HG02610 (cell line): ENCODE results near the gene HDAC4.

Source experiments
- ATAC-seq: cut with Tn5 transposase; IDR thresholded peaks from one replicate; pipeline ENCODE4 v1.9.1; 2021; ENCODE audit warnings: mild to moderate bottlenecking, moderate library complexity; ENCODE audit not compliant: unreplicated experiment

HDAC4 gene

DNA sequence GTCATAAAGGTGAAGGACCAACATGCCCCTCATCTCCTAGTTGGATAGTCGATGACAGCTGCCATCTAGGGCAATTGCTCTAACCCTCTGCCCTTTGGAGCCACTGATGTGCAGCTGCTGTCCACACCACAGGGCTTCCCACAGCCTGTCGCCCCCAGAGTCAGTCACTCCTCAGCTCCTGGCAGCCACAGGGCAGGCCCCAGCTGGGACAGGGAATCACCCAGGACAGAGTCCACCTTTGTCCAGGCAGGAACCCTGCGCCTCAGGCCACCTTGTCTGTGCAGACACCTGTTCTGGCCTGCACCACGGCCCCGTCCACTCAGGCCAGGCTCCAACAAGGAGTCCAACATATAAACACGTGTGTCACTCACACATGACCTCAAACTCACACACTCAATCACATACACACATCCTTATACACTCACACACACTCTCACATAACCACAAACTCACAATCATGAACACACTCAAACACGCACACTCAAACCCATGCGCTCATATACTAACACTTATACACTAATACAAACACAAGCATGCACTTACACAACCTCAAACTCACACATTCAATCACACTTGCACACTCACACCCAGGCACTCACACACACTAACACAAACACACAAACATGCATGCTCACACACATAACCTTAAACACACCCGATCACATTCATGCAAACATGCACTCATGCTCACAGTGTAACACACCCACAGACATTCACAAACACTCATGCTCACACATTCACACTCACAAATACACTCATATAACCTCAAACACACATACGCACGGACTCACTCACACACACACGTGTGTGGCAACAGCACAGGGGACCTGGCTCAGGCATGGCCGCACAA is 29.7 kb downstream of the HDAC4 start:
- ATAC-seq: no peak

DNA sequence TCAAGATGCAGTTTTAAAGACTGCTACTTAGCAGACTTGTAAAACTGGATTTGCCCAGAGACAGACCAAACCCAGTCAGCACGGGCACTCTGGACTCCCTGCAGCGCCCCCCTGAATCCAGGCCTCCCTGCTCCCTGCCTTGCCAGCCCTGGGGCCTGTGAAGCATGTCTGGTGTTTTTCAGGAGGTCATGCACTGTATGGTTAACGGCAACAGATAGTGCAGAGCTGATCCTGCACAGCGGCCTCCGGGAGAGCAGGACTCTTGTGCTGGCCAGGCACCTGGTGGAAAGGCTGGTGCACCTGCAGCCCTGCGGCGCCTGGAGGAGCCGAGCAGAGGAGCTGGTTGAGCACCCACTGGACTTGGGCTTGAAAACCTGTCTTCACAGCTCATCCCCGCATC is 30.4 kb downstream of the HDAC4 start:
- ATAC-seq: no peak

GRCh38 chr2:239369631-239370161 is 31.1 kb downstream of the HDAC4 start:
- ATAC-seq: peak; percentile 90

- ATAC-seq: no peak
Measured at GRCh38 chr2:239368906-239369552, 31.8 kb downstream of the HDAC4 start.

DNA sequence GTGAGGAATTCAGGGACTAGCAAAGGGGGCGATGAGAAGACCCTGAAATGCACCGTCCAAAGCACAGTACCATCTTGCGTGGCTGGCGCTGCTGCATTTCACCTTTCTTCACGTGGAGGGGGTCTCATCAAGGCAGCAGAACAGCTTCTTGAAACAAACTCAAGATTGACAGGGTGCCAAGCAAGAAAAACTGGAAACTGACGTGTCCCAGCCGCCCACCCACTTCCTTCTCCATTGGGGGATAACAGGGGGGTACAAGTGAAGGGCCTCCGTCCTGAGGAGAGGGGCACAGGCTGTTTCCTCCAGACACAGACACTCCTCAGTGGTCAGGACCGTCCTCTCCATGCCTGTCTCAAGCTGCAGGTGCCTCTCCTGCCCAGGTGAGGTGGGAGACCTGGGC is 32.5 kb downstream of the HDAC4 start:
- ATAC-seq: no peak

DNA sequence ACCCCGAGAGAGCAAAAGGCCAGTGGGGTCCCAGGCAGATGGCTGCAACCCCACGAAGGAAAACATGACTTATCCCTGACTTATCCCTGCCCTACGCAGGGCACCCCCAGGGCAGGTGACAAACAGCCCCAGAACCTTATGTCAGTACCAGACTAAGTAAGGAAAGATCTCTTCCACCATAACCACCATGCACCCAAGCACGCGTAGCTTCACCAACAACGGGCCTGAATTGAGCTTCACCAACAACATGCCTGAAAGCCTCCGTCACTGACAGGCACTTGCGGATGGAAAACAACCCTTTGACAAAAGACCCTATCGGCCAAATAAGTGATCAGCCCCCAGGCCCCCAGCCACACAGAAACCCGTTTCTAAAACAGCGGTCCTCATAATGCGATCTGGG is 34.1 kb downstream of the HDAC4 start:
- no peak for ATAC-seq

DNA sequence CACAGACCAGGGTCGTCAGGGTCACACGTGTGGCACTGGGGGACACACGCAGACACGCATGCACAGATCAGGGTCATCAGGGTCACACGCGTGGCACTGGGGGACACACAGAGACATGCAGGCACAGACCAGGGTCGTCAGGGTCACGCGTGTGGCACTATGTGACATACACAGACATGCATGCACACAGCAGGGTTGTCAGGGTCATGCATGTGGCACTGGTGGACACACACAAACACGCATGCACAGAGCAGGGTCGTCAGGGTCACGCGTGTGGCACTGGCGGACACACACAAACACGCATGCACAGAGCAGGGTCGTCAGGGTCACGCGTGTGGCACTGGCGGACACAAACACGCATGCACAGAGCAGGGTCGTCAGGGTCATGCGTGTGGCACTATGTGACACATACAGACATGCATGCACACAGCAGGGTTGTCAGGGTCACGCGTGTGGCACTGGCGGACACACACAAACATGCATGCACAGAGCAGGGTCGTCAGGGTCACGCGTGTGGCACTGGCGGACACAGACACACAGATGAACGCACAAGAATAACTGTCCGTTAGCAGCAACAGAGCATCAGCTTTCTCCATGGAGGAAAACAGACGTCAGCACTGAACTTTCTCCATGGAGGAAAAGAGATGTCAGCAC is 34.9 kb downstream of the HDAC4 start:
- no peak for ATAC-seq

- no peak for ATAC-seq
Measured at GRCh38 chr2:239365071-239365781, 35.6 kb downstream of the HDAC4 start.

DNA sequence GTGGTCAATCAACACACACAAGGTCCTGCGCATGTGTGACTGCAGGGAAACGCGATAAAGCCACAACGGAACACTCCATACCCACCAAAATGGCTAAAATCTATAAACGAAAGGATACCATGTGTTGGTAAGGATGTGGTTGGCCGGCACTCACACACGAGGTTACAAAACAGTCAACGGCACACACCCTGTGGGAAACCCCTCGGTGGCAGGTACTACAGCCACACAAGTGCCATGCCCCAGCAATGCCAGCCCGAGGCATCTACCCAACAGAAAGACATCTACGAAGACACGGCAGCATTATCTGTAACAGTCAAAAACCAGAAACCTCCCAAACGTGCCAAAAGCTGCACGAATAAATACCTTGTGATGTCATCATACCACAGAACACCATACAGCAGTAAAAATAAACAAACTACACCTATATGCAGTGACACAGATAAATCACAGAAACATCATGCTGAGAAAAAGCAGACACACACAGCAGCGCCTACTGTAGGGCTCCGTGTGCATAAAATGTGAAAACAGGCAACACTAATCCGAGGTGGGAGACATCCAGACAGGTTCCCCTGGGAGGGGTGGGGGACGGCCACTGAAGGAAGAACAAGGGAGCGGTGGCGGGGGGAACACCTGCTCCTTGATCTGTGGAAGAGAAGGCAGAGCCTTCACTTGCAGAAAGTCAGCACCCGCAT is 36.7 kb downstream of the HDAC4 start:
- ATAC-seq: no peak

- no peak for ATAC-seq
Measured at GRCh38 chr2:239362507-239362906, 38.3 kb downstream of the HDAC4 start.

GRCh38 chr2:239361311-239361642 is 39.5 kb downstream of the HDAC4 start:
- ATAC-seq: no peak

DNA sequence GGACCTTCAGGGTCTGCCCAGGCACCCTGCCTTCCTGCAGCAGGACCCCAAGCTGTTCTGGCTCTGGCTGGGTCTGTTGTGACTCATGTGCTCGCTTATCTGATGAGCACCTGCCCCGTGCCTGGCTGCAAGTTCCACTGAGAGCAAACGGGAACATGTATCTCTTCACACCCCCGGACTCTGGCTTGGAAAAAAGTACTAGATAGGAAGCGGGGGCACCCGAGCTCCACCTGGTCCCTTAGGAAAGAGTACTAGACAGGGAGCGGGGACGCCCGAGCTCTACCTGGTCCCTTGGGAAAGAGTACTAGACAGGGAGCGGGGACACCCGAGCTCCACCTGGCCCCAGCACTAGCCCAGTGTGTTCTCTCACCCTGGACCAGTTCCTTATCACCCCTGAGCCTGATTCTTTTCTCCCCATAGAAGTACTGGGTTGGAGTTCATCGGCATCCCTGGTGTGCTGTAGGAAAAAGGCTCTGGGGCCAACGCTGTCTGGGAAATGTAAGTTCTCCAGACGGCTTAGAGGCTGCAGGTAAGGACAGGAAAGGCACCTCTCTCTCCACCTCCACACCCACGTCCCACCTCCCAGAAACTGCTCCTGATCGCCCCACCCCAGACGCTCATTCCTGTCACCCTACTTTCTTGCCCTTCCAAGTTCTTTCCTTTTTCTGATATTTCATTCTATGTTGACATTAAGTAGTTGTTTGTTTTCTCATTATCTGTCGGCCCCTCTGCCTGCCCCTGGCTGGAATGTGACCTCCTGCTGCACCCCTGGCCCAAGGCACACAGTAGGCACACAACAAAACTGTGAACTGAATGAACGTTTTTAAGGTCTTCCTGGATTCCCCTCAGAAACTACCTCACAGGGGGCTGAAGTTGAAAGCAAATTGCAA is 40.2 kb downstream of the HDAC4 start:
- no peak for ATAC-seq

- ATAC-seq: no peak
Measured at GRCh38 chr2:239360008-239360407, 40.8 kb downstream of the HDAC4 start.

DNA sequence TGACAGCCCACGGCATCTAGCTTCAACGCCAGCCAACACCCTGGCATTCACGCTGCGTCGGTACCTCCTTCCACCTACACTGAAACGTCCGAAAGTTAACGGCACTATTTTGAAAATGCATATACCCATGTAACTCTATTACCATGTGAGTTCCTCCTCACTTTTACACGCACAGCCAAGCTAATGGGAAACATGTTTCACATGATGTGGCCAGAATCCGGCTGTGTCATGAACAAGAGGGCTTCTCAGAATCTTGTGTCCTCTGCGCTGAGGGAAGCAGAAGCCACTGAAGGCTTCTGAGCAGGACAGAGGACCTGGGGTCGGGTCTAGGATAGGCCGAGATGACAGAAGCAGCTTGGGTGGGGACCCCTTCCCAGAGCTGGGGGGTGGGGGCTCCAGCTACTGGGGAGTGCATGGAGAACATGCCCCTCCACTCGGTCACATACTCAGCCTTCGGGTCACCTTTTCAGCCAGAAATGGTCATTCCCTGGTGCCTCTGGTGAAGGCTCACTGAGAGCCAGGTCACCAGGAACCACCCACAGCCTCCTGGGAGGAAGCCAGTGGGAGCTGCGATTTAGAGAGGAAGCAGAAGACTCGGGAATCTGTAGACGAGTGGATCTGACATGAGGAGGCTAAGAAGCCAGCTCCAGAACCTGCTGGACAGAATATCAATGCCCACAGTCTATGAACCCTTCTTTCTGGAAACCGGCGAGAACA is 41.5 kb downstream of the HDAC4 start:
- no peak for ATAC-seq

GRCh38 chr2:239358062-239358754 is 42.6 kb downstream of the HDAC4 start:
- ATAC-seq: no peak

GRCh38 chr2:239355724-239356123 is 45.1 kb downstream of the HDAC4 start:
- ATAC-seq: no peak

DNA sequence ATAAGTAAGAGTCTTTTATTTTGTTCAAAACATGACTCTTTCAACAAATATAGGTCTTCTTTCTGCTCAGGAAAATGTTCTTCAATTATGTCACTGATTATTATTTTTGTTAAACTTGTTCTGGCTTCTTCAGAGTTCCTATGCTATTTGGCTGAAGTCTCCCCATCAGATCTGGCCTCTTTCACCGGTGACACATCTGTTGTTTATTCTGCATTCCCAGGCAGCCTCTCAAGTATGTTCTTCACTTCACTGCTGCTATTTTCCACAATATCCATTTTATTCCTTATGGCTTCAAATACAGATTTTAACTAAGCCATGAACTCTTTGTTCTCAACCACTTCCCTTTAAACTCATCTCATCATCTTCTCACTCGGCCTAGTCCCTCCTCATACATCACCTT is 45.7 kb downstream of the HDAC4 start:
- no peak for ATAC-seq

DNA sequence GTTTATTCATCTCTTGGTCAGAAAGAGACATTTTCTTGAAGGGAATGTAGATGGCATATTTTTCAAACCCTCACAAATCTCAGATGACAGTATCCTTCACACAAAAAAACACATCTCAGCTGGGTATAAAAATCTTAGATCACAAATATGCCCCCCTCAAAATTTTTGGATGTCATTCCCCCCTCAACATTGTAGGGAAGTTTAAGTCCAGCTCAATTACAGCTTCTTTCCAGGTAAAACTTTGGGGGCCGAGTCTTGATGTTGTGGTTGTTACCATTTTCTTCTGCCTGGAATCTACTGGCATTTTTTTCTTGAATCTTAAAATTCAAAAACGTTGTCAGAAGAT is 46.1 kb downstream of the HDAC4 start:
- no peak for ATAC-seq
